ENCODE measurements around the gene ARMC9. TPM values are rescaled to one million over a fixed set of nuclear protein-coding genes. Genes with fewer than 3 reads are reported as not detected.

ARMC9 gene
- polyA plus RNA-seq, 4 donors = 0.67 to 10.6 (median 3.5) TPM

DNA sequence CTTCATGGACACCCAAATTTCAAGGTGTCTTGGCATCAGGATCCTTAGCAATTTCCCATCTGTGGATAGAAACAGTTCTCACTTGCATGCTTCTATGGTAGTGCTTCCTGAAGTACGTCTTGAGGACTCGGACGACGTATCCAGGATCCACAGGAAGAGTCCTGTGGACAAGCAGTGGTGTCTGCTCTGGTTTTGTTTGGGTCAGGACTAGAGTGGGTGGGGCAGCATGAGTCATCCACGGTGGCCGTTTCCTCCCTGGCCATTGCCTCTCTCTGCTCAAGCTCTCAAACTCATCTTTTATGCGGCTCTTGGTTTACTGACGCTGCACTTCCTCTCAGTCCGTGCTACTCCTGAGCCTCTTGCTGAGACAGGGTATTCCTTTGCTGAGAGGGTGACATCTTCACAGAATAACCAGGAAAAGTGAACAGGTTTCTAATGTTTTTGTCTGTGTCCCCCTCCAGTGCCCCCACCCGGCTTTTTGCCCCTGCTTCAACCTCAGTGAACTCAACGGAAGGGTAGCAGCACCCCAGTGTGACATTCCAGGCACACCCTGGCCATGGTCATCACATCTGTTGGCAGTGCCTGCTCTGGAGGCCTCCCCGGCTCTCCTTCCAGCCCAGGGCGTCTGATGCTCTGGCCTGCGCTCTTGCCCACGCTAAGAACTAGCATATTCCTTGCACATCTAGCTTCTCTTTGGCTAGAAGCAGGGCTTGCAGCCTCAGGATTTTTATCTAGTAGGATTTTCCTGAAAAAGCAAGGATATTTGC, 62.2 kb downstream of the ARMC9 start:
- DNase-seq (no peak), FAIRE-seq (no peak)
- no peaks in the 10 kb centered on the region for H3K27me3 ChIP-seq (ENCODE audit: control insufficient read depth in 3 of 3, insufficient read depth in 3 of 3, low read length in 3 of 3)
- 82 to 89% (median 87%) methylated on average over 15 of the region's 15 CpGs for WGBS, 3 donors
- no peaks in the 10 kb centered on the region for H3K9me3 ChIP-seq (ENCODE audit: control insufficient read depth in 2 of 2, insufficient read depth in 1 of 2, low read depth in 1 of 2, low read length in 1 of 2)
- no peak overlapping the region for H3K4me3 ChIP-seq (ENCODE audit: low read depth in 1 of 3, low read length in 3 of 3)
- peaks cover 0 to 20% (median 3%) of the 10 kb centered on the region in 3 donors for H3K36me3 ChIP-seq (ENCODE audit: control insufficient read depth in 3 of 3, insufficient read depth in 2 of 3, low read depth in 1 of 3, low read length in 3 of 3)
- H3K4me1 ChIP-seq (ENCODE audit: control insufficient read depth in 3 of 3, insufficient read depth in 2 of 3, low read depth in 1 of 3, low read length in 2 of 3) = peaks cover 3 to 8% (median 5%) of the 10 kb centered on the region in 3 donors
- no peak overlapping the region for H3K27ac ChIP-seq (ENCODE audit: low read depth in 1 of 3, low read length in 2 of 3)

DNA sequence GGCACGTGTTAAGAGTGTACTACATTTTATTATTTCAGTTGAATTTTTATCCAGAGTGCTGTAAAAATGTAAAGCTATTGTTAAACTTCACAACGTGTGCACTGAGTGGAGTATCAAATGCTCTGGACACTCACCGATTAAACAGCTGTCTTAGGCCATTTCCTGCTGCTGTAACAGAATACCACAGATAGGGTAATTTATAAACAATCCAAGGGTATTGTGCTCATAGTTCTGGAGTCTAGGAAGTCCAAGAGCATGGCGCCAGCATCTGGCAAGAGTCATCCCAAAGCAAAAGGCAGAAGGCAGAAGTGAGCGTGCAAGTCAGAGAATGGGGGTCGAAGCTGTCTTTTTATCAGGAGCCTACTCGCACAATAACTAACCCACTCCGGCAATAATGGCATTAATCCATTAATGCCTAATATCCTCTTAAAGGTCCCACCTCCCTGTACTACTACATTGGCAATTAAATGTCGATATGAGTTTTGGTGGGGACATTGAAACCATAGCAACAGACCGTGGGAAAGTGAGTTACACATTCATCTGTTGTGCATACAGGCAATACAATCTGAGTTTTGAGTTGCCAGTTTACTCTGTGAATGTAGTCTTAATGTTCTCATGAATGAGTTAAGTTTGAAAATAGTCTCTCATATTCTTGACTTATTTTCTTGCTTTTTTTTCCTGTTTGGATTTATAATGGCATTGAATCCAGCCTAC, 64.8 kb downstream of the ARMC9 start:
- Histone ChIP-seq H3K4me1 (ENCODE audit: control insufficient read depth in 3 of 3, insufficient read depth in 2 of 3, low read depth in 1 of 3, low read length in 2 of 3) (peaks cover 3 to 8% (median 5%) of the 10 kb centered on the region in 3 donors), H3K36me3 (ENCODE audit: control insufficient read depth in 3 of 3, insufficient read depth in 2 of 3, low read depth in 1 of 3, low read length in 3 of 3) (peaks cover 0 to 22% (median 0%) of the 10 kb centered on the region in 3 donors), H3K27me3 (ENCODE audit: control insufficient read depth in 3 of 3, insufficient read depth in 3 of 3, low read length in 3 of 3) (no peaks in the 10 kb centered on the region), H3K9me3 (ENCODE audit: control insufficient read depth in 2 of 2, insufficient read depth in 1 of 2, low read depth in 1 of 2, low read length in 1 of 2) (no peaks in the 10 kb centered on the region), H3K4me3 (ENCODE audit: low read depth in 1 of 3, low read length in 3 of 3) (no peak overlapping the region), H3K27ac (ENCODE audit: low read depth in 1 of 3, low read length in 2 of 3) (no peak overlapping the region)
- WGBS, 3 donors = 84 to 88% (median 87%) methylated on average over 10 of the region's 10 CpGs
- DNase-seq (no peak), FAIRE-seq (no peak)

GRCh38 chr2:231270221-231271114, 72.0 kb downstream of the ARMC9 start:
- FAIRE-seq = no peak
- no peak overlapping the region for H3K4me3 ChIP-seq (ENCODE audit: low read depth in 1 of 3, low read length in 3 of 3)
- H3K27me3 ChIP-seq (ENCODE audit: control insufficient read depth in 3 of 3, insufficient read depth in 3 of 3, low read length in 3 of 3) = no peaks in the 10 kb centered on the region
- H3K9me3 ChIP-seq (ENCODE audit: control insufficient read depth in 2 of 2, insufficient read depth in 1 of 2, low read depth in 1 of 2, low read length in 1 of 2) = no peaks in the 10 kb centered on the region
- 35 to 71% (median 44%) methylated on average over 20 of the region's 20 CpGs for WGBS, 3 donors
- H3K27ac ChIP-seq (ENCODE audit: low read depth in 1 of 3, low read length in 2 of 3) = peak overlapping the region in 1 of 3 donors; percentile 35
- DNase-seq = peak; percentile 16 to 24
- H3K4me1 ChIP-seq (ENCODE audit: control insufficient read depth in 3 of 3, insufficient read depth in 2 of 3, low read depth in 1 of 3, low read length in 2 of 3) = peaks cover 0 to 13% (median 0%) of the 10 kb centered on the region in 3 donors
- H3K36me3 ChIP-seq (ENCODE audit: control insufficient read depth in 3 of 3, insufficient read depth in 2 of 3, low read depth in 1 of 3, low read length in 3 of 3) = peaks cover 0 to 24% (median 0%) of the 10 kb centered on the region in 3 donors

- 90 to 91% (median 91%) methylated on average over 4 of the region's 4 CpGs for WGBS, 3 donors
- FAIRE-seq (no peak), DNase-seq (no peak)
- Histone ChIP-seq H3K27ac (ENCODE audit: low read depth in 1 of 3, low read length in 2 of 3) (no peak overlapping the region), H3K4me1 (ENCODE audit: control insufficient read depth in 3 of 3, insufficient read depth in 2 of 3, low read depth in 1 of 3, low read length in 2 of 3) (peaks cover 0 to 13% (median 0%) of the 10 kb centered on the region in 3 donors), H3K4me3 (ENCODE audit: low read depth in 1 of 3, low read length in 3 of 3) (no peak overlapping the region), H3K36me3 (ENCODE audit: control insufficient read depth in 3 of 3, insufficient read depth in 2 of 3, low read depth in 1 of 3, low read length in 3 of 3) (peaks cover 0 to 29% (median 0%) of the 10 kb centered on the region in 3 donors), H3K9me3 (ENCODE audit: control insufficient read depth in 2 of 2, insufficient read depth in 1 of 2, low read depth in 1 of 2, low read length in 1 of 2) (no peaks in the 10 kb centered on the region), H3K27me3 (ENCODE audit: control insufficient read depth in 3 of 3, insufficient read depth in 3 of 3, low read length in 3 of 3) (no peaks in the 10 kb centered on the region)
Measured at GRCh38 chr2:231272991-231273390, 74.6 kb downstream of the ARMC9 start.

DNA sequence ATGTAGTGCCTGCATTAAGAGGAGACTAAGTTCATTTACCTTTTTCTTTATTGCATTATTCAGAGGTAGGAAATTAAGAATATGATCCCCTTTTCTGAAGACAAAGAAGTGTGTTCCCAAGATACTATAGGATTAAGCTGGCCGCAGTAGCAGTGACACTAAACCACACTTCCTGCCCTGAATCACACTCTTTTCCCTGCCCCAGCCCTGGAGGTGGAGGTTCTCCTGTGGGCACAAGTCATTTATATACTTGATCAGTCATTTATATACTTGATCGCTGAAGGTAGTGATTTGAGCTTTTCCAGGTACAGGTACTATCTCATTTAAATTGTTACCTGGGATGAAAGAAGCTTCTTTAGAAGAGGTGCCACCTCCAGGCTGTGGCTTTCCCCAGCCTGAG, 78.6 kb downstream of the ARMC9 start:
- Histone ChIP-seq H3K9me3 (ENCODE audit: control insufficient read depth in 2 of 2, insufficient read depth in 1 of 2, low read depth in 1 of 2, low read length in 1 of 2) (no peaks in the 10 kb centered on the region), H3K27ac (ENCODE audit: low read depth in 1 of 3, low read length in 2 of 3) (no peak overlapping the region), H3K4me3 (ENCODE audit: low read depth in 1 of 3, low read length in 3 of 3) (no peak overlapping the region), H3K36me3 (ENCODE audit: control insufficient read depth in 3 of 3, insufficient read depth in 2 of 3, low read depth in 1 of 3, low read length in 3 of 3) (peaks cover 0 to 39% (median 4%) of the 10 kb centered on the region in 3 donors), H3K4me1 (ENCODE audit: control insufficient read depth in 3 of 3, insufficient read depth in 2 of 3, low read depth in 1 of 3, low read length in 2 of 3) (peaks cover 0 to 2% (median 0%) of the 10 kb centered on the region in 3 donors), H3K27me3 (ENCODE audit: control insufficient read depth in 3 of 3, insufficient read depth in 3 of 3, low read length in 3 of 3) (no peaks in the 10 kb centered on the region)
- no peak for FAIRE-seq
- 90 to 95% (median 90%) methylated on average over 2 of the region's 2 CpGs for WGBS, 3 donors
- DNase-seq = no peak

- DNase-seq (no peak), FAIRE-seq (no peak)
- 88 to 91% (median 88%) methylated on average over 8 of the region's 8 CpGs for WGBS, 3 donors
- H3K36me3 ChIP-seq (ENCODE audit: control insufficient read depth in 3 of 3, insufficient read depth in 2 of 3, low read depth in 1 of 3, low read length in 3 of 3) = peaks cover 0 to 36% (median 6%) of the 10 kb centered on the region in 3 donors
- H3K27ac ChIP-seq (ENCODE audit: low read depth in 1 of 3, low read length in 2 of 3) = no peak overlapping the region
- no peak overlapping the region for H3K4me3 ChIP-seq (ENCODE audit: low read depth in 1 of 3, low read length in 3 of 3)
- H3K27me3 ChIP-seq (ENCODE audit: control insufficient read depth in 3 of 3, insufficient read depth in 3 of 3, low read length in 3 of 3) = no peaks in the 10 kb centered on the region
- H3K4me1 ChIP-seq (ENCODE audit: control insufficient read depth in 3 of 3, insufficient read depth in 2 of 3, low read depth in 1 of 3, low read length in 2 of 3) = peaks cover 0 to 2% (median 0%) of the 10 kb centered on the region in 3 donors
- H3K9me3 ChIP-seq (ENCODE audit: control insufficient read depth in 2 of 2, insufficient read depth in 1 of 2, low read depth in 1 of 2, low read length in 1 of 2) = no peaks in the 10 kb centered on the region
Measured at GRCh38 chr2:231277962-231278361, 79.5 kb downstream of the ARMC9 start.

DNA sequence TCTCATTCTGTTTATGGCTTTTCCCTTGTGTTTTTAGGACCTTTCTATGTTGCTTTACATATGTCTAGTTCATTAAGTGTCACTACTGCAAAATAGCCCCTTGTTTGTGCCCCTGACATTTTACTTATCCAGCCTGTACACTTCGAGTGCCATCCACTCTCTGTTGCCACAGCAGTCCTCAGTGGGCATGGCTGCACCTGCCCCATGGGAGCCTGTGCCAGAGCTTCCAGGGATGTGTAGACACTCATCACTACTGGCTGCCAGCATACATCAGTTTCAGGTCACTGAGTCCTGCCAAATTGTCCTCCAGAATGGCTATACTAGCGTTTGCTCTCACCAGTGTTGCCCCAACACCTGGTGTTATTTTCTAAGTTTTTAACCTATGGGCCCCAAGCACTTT, 80.4 kb downstream of the ARMC9 start:
- DNase-seq = no peak
- Histone ChIP-seq H3K36me3 (ENCODE audit: control insufficient read depth in 3 of 3, insufficient read depth in 2 of 3, low read depth in 1 of 3, low read length in 3 of 3) (peaks cover 0 to 36% (median 6%) of the 10 kb centered on the region in 3 donors), H3K9me3 (ENCODE audit: control insufficient read depth in 2 of 2, insufficient read depth in 1 of 2, low read depth in 1 of 2, low read length in 1 of 2) (no peaks in the 10 kb centered on the region), H3K4me1 (ENCODE audit: control insufficient read depth in 3 of 3, insufficient read depth in 2 of 3, low read depth in 1 of 3, low read length in 2 of 3) (peaks cover 0 to 5% (median 0%) of the 10 kb centered on the region in 3 donors), H3K4me3 (ENCODE audit: low read depth in 1 of 3, low read length in 3 of 3) (no peak overlapping the region), H3K27me3 (ENCODE audit: control insufficient read depth in 3 of 3, insufficient read depth in 3 of 3, low read length in 3 of 3) (no peaks in the 10 kb centered on the region), H3K27ac (ENCODE audit: low read depth in 1 of 3, low read length in 2 of 3) (no peak overlapping the region)
- 86 to 87% (median 86%) methylated on average over 2 of the region's 2 CpGs for WGBS, 3 donors
- FAIRE-seq = no peak

- H3K4me3 ChIP-seq (ENCODE audit: low read depth in 1 of 3, low read length in 3 of 3) = no peak overlapping the region
- peaks cover 0 to 21% (median 3%) of the 10 kb centered on the region in 3 donors for H3K4me1 ChIP-seq (ENCODE audit: control insufficient read depth in 3 of 3, insufficient read depth in 2 of 3, low read depth in 1 of 3, low read length in 2 of 3)
- H3K27me3 ChIP-seq (ENCODE audit: control insufficient read depth in 3 of 3, insufficient read depth in 3 of 3, low read length in 3 of 3) = no peaks in the 10 kb centered on the region
- no peak overlapping the region for H3K27ac ChIP-seq (ENCODE audit: low read depth in 1 of 3, low read length in 2 of 3)
- H3K36me3 ChIP-seq (ENCODE audit: control insufficient read depth in 3 of 3, insufficient read depth in 2 of 3, low read depth in 1 of 3, low read length in 3 of 3) = peaks cover 0 to 34% (median 6%) of the 10 kb centered on the region in 3 donors
- WGBS, 3 donors = 85 to 92% (median 88%) methylated on average over 9 of the region's 9 CpGs
- no peak for DNase-seq
- FAIRE-seq = no peak
- H3K9me3 ChIP-seq (ENCODE audit: control insufficient read depth in 2 of 2, insufficient read depth in 1 of 2, low read depth in 1 of 2, low read length in 1 of 2) = no peaks in the 10 kb centered on the region
Measured at GRCh38 chr2:231280846-231281245, 82.4 kb downstream of the ARMC9 start.
